Fibroblast of peridontal ligament (primary cell): ENCODE results near the gene SMARCA4.
A peak's percentile ranks its signal among the peaks of the same experiment; 100 is the strongest.

Experiments used
- DNase-seq: peaks from one replicate; pipeline ENCODE4 v3.0.0-alpha.2; 2010; ENCODE audit errors: extremely low read depth

SMARCA4 gene

GRCh38 chr19:10960314-10961072, at the start of gene SMARCA4:
Gene SMARCA4 (plus strand): TSS chr19:10961030. CDS start chr19:10984152, 23,122 bp downstream.
- DNase-seq: peak; percentile 94

- DNase-seq: no peak
These were observed 49.1 kb upstream of the SMARCA4 start for GRCh38 chr19:10911579-10912363.

- DNase-seq: no peak
These were observed 48.2 kb upstream of the SMARCA4 start for GRCh38 chr19:10912619-10913018.

GRCh38 chr19:10913716-10914340, 47.0 kb upstream of the SMARCA4 start:
- no peak for DNase-seq

GRCh38 chr19:10915130-10916091, 45.4 kb upstream of the SMARCA4 start:
- peak; percentile 75 for DNase-seq

GRCh38 chr19:10916602-10917001, 44.2 kb upstream of the SMARCA4 start:
- no peak for DNase-seq

GRCh38 chr19:10918359-10918758, 42.5 kb upstream of the SMARCA4 start:
- no peak for DNase-seq

GRCh38 chr19:10919352-10920287, 41.2 kb upstream of the SMARCA4 start:
- DNase-seq: no peak

GRCh38 chr19:10920288-10920655, 40.6 kb upstream of the SMARCA4 start:
- no peak for DNase-seq

GRCh38 chr19:10920781-10921180, 40.0 kb upstream of the SMARCA4 start:
- no peak for DNase-seq

- no peak for DNase-seq
These were observed 39.5 kb upstream of the SMARCA4 start for GRCh38 chr19:10921199-10921909.

- no peak for DNase-seq
These were observed 38.8 kb upstream of the SMARCA4 start for GRCh38 chr19:10921910-10922637.

GRCh38 chr19:10922638-10923014, 38.2 kb upstream of the SMARCA4 start:
- DNase-seq: no peak

- no peak for DNase-seq
These were observed 37.3 kb upstream of the SMARCA4 start for GRCh38 chr19:10923260-10924112.

GRCh38 chr19:10924597-10924996, 36.2 kb upstream of the SMARCA4 start:
- DNase-seq: no peak

GRCh38 chr19:10927730-10928562, 32.9 kb upstream of the SMARCA4 start:
- peak; percentile 9 for DNase-seq
